ENCODE data around the gene NFYA.

GRCh38 chr6:41111017-41111416 lies 38.2 kb downstream of the NFYA start:
- TF ChIP-seq EZH2 (IDR thresholded peaks at IDR 0.05; ENCODE audit: borderline replicate concordance, insufficient read depth, low read length, poor library complexity, severe bottlenecking) (no peak), POLR2AphosphoS5 (IDR thresholded peaks at IDR 0.05) (no peak), TAF1 (IDR thresholded peaks at IDR 0.05; ENCODE audit: low read depth) (no peak), MXI1 (conservative IDR thresholded peaks at IDR 0.05; ENCODE audit: poor library complexity, severe bottlenecking) (no peak), RAD21 (conservative IDR thresholded peaks at IDR 0.05) (no peak), EP300 (conservative IDR thresholded peaks at IDR 0.05; ENCODE audit: poor library complexity, severe bottlenecking) (no peak)
- TF ChIP-seq, protein P1, sequence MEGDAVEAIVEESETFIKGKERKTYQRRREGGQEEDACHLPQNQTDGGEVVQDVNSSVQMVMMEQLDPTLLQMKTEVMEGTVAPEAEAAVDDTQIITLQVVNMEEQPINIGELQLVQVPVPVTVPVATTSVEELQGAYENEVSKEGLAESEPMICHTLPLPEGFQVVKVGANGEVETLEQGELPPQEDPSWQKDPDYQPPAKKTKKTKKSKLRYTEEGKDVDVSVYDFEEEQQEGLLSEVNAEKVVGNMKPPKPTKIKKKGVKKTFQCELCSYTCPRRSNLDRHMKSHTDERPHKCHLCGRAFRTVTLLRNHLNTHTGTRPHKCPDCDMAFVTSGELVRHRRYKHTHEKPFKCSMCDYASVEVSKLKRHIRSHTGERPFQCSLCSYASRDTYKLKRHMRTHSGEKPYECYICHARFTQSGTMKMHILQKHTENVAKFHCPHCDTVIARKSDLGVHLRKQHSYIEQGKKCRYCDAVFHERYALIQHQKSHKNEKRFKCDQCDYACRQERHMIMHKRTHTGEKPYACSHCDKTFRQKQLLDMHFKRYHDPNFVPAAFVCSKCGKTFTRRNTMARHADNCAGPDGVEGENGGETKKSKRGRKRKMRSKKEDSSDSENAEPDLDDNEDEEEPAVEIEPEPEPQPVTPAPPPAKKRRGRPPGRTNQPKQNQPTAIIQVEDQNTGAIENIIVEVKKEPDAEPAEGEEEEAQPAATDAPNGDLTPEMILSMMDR (IDR thresholded peaks at IDR 0.05; ENCODE audit: poor library complexity, severe bottlenecking), result no peak
- TF ChIP-seq, protein P2, sequence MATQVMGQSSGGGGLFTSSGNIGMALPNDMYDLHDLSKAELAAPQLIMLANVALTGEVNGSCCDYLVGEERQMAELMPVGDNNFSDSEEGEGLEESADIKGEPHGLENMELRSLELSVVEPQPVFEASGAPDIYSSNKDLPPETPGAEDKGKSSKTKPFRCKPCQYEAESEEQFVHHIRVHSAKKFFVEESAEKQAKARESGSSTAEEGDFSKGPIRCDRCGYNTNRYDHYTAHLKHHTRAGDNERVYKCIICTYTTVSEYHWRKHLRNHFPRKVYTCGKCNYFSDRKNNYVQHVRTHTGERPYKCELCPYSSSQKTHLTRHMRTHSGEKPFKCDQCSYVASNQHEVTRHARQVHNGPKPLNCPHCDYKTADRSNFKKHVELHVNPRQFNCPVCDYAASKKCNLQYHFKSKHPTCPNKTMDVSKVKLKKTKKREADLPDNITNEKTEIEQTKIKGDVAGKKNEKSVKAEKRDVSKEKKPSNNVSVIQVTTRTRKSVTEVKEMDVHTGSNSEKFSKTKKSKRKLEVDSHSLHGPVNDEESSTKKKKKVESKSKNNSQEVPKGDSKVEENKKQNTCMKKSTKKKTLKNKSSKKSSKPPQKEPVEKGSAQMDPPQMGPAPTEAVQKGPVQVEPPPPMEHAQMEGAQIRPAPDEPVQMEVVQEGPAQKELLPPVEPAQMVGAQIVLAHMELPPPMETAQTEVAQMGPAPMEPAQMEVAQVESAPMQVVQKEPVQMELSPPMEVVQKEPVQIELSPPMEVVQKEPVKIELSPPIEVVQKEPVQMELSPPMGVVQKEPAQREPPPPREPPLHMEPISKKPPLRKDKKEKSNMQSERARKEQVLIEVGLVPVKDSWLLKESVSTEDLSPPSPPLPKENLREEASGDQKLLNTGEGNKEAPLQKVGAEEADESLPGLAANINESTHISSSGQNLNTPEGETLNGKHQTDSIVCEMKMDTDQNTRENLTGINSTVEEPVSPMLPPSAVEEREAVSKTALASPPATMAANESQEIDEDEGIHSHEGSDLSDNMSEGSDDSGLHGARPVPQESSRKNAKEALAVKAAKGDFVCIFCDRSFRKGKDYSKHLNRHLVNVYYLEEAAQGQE (IDR thresholded peaks at IDR 0.05; ENCODE audit: borderline replicate concordance), result no peak

Measured in neural cell (in vitro differentiated cells).